NCI-H82 (cell line): ENCODE data around the gene CHRD.
"Not testable (repeated sequence)": the region's sequence is repeated elsewhere in the genome, so short reads cannot be mapped to it uniquely, and the experiment has no call there.

Experiments used
- DNase-seq: peaks from one replicate; lab custom pipeline; 2025; lab: John Stamatoyannopoulos, UW

The CHRD gene

GRCh38 chr3:184414418-184415202, 34.8 kb downstream of the CHRD start:
- DNase-seq = peak; percentile 91

- no peak for DNase-seq
Observed at GRCh38 chr3:184415203-184415490, 35.3 kb downstream of the CHRD start.

- DNase-seq = peak; percentile 90
Observed at GRCh38 chr3:184417619-184418327, 37.9 kb downstream of the CHRD start.

DNA sequence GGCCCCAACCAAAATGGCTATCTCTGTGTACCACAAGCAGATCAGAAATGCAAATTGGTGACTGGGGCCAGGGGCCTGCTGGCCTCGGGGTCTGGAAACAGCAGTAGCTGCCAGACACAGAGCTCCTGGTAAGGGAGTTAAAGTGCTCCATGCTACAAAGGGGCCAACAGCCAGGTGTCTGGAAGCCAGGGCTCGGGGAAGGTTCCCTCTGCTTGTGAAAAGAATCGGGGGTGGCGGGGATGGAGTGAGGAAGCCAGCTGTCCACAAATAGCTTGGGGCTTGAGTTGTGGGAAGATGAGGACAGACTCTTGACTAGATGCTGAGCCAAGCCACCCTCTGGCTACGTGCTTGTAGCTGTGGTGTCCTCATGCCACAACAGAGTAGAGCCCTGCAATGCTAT, 39.3 kb downstream of the CHRD start:
- DNase-seq = peak; percentile 58

- DNase-seq = no peak
Observed at GRCh38 chr3:184423561-184423960, 43.7 kb downstream of the CHRD start.

- no peak for DNase-seq
Observed at GRCh38 chr3:184426691-184427141, 46.9 kb downstream of the CHRD start.

GRCh38 chr3:184428561-184429175, 48.8 kb downstream of the CHRD start:
- no peak for DNase-seq

DNA sequence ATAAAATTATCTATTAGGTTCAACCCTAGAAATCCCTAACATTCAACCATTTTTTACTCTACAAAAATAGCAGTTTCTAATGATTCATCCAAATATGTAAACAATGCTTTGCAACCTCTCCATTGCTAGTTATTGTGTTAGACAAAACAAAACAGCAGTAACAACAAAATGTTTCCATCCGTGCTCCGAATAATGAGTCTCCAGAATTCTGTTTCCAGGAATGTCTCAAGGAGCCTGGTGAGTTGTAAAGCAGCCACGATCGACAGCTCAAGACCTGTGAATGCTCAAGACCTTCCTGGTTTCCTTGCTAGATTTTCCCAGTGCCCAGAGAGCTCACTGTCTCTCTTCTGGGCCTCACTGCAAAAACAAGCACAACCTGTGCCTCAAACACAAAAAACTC, 49.9 kb downstream of the CHRD start:
- DNase-seq = no peak

- DNase-seq = no peak
Observed at GRCh38 chr3:184430940-184431339, 51.1 kb downstream of the CHRD start.

DNA sequence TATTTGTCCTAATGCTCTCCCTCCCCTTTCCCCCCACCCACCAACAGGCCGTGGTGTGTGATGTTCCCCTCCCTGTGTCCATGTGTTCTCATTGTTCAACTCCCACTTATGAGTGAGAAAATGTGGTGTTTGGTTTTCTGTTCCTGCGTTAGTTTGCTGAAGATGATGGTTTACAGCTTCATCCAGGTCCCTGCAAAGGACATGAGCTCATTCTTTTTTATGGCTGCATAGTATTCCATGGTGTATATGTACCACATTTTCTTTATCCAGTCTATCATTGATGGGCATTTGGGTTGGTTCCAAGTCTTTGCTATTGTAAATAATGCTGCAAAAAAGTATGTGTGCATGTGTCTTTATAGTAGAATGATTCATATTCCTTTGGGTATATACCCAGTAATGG, 53.3 kb downstream of the CHRD start:
- DNase-seq = not testable (repeated sequence)

DNA sequence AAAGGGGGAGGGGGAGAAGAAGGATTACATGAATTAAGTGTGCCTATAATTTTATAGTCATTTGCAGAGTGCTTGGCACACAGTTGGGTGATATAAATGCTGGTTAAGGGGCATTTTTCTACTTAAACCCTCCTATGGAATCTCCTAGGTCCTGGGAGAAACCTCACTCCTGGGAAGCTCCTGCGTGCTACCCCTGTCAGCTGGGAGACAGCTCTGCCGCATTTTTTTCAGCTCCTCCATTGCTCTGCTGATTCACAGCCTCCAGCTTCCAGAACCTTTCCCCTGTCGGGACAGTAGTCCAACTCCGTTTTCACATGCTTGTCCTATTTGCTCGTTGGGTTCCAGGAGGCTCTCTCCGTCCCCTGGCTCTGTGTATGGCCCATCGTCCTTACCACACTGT, 59.2 kb downstream of the CHRD start:
- no peak for DNase-seq
